Amniotic epithelial cell (primary cell): ENCODE results near the gene BCAR3.

Source experiments
- DNase-seq: peaks from one replicate; pipeline ENCODE4 v3.0.0-alpha.2; 2010; ENCODE audit warnings: low read depth

BCAR3 gene

DNA sequence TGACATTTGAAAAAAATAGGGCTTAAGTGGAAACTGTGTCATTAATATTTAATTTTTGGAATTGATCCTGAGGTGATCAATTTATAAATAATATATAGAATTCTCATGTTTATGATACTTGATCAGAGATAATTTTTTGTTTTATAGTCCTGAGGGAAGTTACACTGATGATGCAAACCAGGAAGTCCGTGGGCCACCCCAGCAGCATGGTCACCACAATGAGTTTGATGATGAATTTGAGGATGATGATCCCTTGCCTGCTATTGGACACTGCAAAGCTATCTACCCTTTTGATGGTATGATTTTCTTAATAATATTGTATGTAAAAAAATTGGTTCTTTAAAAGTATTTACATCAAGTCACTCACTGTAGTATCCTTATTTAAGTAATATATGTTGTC lies 132.5 kb downstream of the BCAR3 start:
- DNase-seq, result no peak

DNA sequence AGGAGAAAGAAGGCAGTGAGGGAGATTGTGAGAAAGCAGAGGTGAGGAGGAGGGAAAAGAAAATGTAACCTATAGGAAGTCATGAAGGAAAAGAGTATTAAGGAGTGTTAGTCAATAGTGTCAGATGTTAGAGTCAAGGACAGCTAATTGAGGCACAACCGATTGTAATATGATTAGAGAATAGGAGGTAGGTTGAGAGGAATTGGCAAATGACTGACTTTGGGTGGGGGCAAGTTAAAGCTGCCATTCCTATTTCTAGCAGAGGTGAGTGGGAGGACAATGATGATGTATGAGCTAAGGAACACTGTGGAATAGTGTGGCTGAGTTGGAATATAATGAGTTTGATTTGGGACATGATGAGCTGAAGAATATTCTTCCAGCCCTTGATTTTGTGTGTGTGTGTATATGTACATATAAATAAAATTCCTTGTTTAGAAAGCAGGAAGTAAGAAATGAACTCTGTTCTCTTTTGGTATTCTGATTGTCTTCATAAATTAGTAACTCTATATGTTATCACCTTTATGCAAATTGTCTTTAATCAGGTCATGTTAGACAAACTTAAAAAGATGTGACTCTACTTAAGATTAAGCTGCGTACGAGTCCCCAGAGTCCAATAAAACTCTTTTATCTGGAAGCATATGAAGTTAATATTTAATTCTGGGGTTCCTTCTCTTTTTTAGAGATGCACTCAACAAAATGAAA lies 135.3 kb downstream of the BCAR3 start:
- DNase-seq, result no peak

- DNase-seq, result no peak
Measured at GRCh38 chr1:93542398-93542797, 139.2 kb downstream of the BCAR3 start.

GRCh38 chr1:93541045-93541444 lies 140.6 kb downstream of the BCAR3 start:
- DNase-seq, result no peak

DNA sequence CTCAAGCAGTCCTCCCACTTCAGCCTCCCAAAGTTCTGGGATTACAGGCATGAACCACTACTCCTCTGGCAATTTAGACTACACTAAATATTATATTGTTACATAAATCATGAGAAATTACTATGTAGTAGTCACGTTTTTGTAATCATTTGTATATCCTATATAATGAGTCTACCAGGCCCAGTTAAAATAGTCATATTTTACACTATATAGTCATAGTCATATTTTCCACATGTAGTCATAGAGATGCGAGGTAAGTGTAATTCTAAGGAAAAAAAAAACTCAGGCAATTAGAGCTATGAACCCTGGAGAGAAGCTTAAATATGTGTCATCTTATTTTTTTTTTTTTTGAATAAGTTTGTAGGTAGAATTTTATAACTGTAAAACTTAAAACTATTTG lies 143.7 kb downstream of the BCAR3 start:
- peak; percentile 31 for DNase-seq

GRCh38 chr1:93537396-93537795 lies 144.2 kb downstream of the BCAR3 start:
- DNase-seq, result no peak

DNA sequence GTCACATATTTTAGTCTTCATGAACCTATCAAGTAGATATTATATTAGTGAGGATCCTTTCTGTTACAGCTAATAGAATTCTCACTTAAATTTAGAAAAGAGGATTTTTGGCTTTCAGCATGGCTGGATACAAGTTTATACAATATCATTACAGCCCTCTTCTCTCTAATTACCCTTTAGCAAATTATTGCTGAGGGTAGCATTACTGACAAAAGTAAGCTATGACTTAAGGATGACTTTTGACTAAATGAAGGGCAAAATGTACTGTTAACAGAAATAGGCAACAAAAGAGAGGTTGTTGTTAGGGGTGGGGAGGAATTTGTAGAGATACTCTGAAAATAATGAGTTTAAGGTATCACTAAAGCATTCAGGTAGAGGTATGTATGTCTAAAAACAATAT lies 148.0 kb downstream of the BCAR3 start:
- DNase-seq, result no peak

DNA sequence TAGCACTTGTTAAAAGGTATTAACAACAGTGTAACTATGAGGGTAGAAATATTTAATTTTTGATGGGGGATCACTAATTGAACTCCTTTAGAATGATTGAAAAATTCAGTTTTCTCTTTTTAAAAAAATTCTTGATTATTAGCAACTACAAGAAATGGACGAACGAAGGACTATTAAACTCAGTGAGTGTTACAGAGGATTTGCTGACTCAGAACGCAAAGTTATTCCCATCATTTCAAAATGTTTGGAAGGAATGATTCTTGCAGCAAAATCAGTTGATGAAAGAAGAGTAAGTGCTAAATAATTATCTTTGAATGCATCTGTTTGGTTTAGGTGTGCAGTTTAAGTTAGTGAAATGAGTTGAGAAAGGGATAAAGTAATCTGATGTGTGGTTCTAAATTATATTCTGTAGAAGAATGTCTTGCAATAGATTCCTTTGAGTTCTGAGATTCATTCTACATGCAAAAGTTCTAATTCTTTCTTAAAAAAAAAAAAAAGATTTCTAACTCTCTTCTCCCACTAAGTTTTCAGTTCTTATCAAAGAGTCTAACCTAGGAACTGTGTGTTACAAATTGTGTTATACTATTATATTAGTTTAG lies 148.8 kb downstream of the BCAR3 start:
- no peak for DNase-seq

DNA sequence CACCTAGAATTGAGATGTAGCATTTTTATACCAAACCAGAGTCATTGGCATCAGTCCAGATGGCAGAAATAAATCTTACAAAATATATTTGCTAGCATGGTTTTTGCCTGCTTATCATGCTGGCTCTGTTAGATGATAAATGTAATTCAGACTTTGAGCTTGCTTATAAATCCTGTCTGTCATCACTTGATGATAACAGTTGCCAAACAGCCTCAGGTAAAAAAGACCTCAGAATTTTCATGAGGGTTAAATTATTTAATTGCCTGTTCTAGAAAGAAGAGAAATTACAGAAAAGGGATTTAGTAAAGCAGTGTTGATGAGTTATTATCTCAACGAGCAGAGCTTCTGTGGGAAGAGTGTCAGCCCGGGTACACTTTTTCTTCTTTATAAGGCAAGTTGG lies 150.4 kb downstream of the BCAR3 start:
- peak; percentile 39 for DNase-seq

- DNase-seq, result no peak
Measured at GRCh38 chr1:93528412-93528811, 153.2 kb downstream of the BCAR3 start.

GRCh38 chr1:93526431-93526830 lies 155.2 kb downstream of the BCAR3 start:
- DNase-seq, result no peak

DNA sequence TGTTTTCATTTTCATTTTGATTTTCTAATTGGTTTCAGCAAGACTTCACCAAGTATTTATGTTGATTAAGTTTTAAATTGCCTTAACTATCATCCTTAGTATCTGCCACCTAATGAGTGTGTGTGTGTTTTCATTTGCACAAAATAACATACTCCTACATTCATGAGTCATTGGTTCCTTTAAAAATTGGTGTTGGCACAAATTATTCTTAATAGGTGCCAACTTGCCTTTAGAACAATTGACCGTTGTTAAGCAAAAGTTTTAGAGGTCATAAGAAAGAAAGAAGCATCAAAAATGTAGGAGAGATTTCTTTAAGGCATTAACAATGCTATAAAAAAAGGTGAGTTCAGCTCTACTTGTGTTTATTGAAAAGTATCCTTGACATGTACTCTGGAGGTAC lies 156.2 kb downstream of the BCAR3 start:
- no peak for DNase-seq

DNA sequence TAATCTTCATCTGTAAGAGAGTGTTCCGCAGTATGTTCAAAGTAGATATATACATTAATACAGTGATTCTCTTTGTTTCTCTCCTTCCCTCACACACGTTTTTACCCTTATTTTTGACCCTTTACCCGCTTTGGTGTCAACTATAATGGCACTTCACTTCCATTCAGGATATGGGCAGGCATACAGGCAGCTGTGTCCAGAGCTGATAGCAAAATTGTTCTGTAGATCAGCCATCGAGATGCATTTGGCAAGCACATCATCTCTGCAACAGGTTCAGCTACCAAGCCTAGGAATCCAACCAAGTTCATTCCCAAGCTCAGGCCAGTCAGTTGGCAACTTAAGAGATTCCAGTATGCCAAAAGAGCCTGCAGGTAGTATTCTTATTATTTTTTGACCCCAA lies 158.9 kb downstream of the BCAR3 start:
- no peak for DNase-seq

DNA sequence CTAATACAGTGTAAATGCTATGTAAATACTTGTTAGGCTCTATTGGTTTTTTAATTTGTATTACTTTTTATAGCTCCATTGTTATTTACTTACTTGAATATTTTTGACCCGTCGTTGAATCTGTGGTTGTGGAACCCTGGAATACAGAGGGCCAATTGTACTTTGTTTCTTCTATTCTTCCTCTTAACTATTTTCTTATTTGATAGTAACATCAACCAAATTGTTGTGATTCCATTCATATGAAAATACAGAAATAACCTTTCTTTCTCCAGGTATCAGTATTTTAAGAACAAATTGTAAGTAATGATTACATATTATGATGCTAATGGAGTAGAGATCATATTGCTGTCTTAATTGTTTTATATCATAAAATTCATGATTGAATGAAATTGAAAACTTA lies 160.0 kb downstream of the BCAR3 start:
- DNase-seq, result no peak

DNA sequence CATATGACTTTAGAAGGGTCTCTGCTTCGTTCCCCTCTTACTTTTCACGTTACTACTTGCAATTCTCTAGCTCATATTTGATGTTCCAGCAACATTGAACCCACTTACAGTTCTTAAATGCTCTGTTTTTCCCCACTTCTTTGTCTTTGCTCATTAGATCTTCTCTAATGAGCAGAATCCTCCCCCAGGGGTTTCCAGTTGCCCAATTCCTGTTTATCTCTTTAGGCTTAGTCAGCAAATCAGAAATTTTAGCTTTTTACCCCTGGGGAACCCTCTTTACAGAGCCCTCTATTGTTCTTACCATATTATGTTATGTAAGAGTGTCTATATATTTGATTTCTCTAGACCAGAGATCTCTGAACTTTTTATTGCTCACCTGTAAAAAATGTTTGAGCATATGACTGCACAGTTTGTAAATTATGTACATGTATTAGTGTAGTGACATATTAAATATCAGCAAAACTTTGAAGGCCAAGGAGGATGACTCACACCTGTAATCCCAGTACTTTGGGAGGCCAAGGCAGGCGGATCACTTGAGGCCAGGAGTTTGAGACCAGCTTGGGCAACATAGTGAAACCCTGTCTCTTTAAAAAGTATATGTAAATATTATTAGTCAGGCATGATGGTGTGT lies 162.3 kb downstream of the BCAR3 start:
- DNase-seq, result peak; percentile 81

DNA sequence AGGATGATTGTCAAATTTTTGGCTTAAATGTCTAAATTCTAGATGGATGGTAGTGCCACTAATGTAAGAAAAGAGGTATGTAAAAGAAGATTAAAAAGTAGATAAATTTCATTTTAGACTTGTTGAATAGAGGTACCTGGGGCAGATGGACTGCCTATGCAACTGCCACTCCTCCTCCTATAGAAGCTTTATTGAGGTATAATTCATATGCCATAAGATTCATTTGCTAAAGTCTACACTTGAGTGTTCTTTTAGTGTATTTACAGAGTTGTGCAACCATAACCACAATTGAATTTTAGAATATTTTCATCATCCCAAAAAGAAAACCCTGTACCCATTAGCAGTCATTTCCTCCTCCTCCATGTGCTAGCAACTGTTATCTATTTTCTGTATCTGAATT lies 163.1 kb downstream of the BCAR3 start:
- DNase-seq, result no peak

DNA sequence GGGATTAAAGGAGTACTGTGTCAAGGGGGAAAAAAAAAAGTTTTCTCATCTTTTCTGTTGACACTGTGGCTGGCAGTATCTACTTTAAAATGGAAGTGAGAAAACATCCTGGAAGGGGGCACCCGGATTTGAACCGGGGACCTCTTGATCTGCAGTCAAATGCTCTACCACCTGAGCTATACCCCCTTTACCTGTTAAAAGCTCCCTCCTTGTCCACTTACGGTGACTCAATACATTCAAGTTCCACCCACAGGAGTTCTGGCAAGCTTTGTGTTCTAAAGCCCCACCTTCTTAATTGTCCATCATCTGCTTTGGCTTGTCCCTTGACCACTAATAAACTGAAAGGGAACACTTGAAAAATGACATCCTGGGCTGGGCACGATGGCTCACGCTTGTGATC lies 165.5 kb downstream of the BCAR3 start:
- DNase-seq, result no peak
